Measurements from ENCODE around the gene MNAT1.

GRCh38 chr14:60989599-60989998 lies 255.0 kb downstream of the MNAT1 start:
- no peak for TF ChIP-seq CTCF (IDR thresholded peaks at IDR 0.05)
- no peak for TF ChIP-seq POLR2A (IDR thresholded peaks at IDR 0.05)

Data from tibial nerve (tissue), 3 donors.